Gastrocnemius medialis (tissue), 4 donors: ENCODE data around the gene ZDHHC13. TPM values are rescaled to one million over a fixed set of nuclear protein-coding genes. Genes with fewer than 3 reads are reported as not detected.
A peak's percentile ranks its signal among the peaks of the same experiment; 100 is the strongest.

Experiments
- ATAC-seq, 2 donors: fragments of 150-250 bp; one replicate each; pipeline ENCODE4 v1.9.1; 2016
- DNase-seq, 2 donors: peaks; one replicate each; pipeline ENCODE4 v3.0.0-alpha.2; 2019
- H3K27ac ChIP-seq, 4 donors: fragments of 200-600 bp; sonication (generic); 1 replicate in 1 of 4; 2 replicates in 3 of 4; pipeline ENCODE4 v1.5.1; 2016 to 2018; ENCODE audit warnings: mild to moderate bottlenecking in 2 of 4, moderate library complexity in 1 of 4
- H3K27me3 ChIP-seq, 3 donors: fragments of 200-600 bp; sonication (generic) in 2 of 3; 1 replicate in 1 of 3; 2 replicates in 2 of 3; pipeline versions ENCODE4 v1.5.1 to v1.6.0; 2016 to 2019; ENCODE audit warnings: mild to moderate bottlenecking in 1 of 3, moderate library complexity in 1 of 3
- H3K36me3 ChIP-seq, 2 donors: fragments of 200-600 bp; sonication (generic) in 1 of 2; one replicate each; pipeline ENCODE4 v1.5.1; 2017 to 2018
- H3K4me1 ChIP-seq, 2 donors: fragments of 200-600 bp; sonication (generic) in 1 of 2; one replicate each; pipeline ENCODE4 v1.5.1; 2016 to 2017; ENCODE audit warnings: mild to moderate bottlenecking in 2 of 2
- H3K4me3 ChIP-seq, 4 donors: fragments of 200-600 bp; sonication (generic) in 3 of 4; 1 replicate in 1 of 4; 2 replicates in 3 of 4; pipeline ENCODE4 v1.5.1; 2016 to 2019; ENCODE audit warnings: mild to moderate bottlenecking in 2 of 4
- H3K9me3 ChIP-seq, 3 donors: fragments of 200-600 bp; sonication (generic) in 2 of 3; 1 replicate in 1 of 3; 2 replicates in 2 of 3; pipeline ENCODE4 v1.5.1; 2016 to 2019
- CTCF ChIP-seq, 5 experiments: fragments of 450-650 bp in 3 of 5; fragments of 200-600 bp in 2 of 5; sonication (generic) in 2 of 5; IDR thresholded peaks in 4 of 5; conservative IDR thresholded peaks in 1 of 5; 1 replicate in 4 of 5; 2 replicates in 1 of 5; pipeline ENCODE4 v1.5.1; 2016 to 2019; ENCODE audit warnings: antibody characterized with exemption in 5 of 5, mild to moderate bottlenecking in 3 of 5, moderate library complexity in 3 of 5
- POLR2A ChIP-seq, 2 donors: fragments of 450-650 bp; IDR thresholded peaks; one replicate each; pipeline ENCODE4 v1.6.1; 2017; ENCODE audit warnings: antibody characterized with exemption in 2 of 2, mild to moderate bottlenecking in 2 of 2, moderate library complexity in 2 of 2
- in situ Hi-C, 4 donors: fragments of 200-750 bp; cut with MboI; loops; one replicate each; pipeline versions ENCODE4 v1.15.0 to v1.8.0; 2017; ENCODE audit warnings: low sequenced_read_pairs in 4 of 4
- intact Hi-C: fragments of 100-400 bp; cut with DNase I; formaldehyde crosslinking; loops from one replicate; pipeline ENCODE4 v1.15.1; 2023; ENCODE audit warnings: low total_unique reads
- total RNA-seq, 4 donors: library from RNA; depleted of rRNA; stranded (reverse); fragments of >200 nt; gene quantifications; one replicate each; pipeline versions ENCODE4 v1.1.0 to v1.2.3, GENCODE V29; 2016

ZDHHC13 gene
- total RNA-seq, 4 donors from 2014 or later, result 1.4 to 6.4 (median 3.5) TPM

DNA sequence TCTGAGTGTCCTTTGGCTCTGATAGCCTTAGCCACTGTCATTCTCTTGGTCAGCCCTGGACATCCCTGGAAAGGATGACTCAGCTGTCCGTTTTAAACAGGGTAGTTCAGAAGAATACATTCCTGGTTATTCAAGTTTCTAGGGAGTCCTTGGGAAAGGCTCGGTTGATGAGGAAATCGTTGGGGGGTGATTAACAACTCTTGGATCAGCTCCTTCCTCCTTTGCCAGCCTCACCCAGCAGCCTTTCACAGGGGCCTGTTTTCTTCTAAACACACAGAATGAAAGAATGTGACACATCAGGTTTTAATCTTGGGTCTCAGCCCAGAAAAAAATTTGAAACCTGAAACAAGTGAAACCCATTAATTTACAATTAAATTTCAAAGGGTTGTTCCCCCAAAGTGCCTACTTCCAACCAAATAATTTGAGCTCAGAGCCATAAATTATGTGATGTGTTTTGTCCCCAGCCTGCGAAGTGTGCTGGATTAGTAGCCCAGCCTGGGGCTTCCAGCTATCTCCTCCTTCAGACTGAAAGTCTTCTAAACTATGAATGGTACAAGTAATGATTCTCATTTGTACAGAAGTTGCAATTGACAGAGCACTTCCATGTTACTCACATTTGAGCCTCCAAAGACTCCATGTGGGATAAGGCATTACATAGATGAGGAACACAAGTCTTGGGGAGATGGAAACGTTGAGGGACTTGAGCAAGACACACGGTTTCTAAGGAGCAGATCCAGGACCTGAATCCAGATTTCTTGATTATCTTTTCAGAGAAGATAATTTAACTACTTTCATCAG lies 37.1 kb upstream of the ZDHHC13 start:
- TF ChIP-seq CTCF (IDR thresholded peaks at IDR 0.05 in 4 of 5, conservative IDR thresholded peaks at IDR 0.05 in 1 of 5), result no peak
- no peak for TF ChIP-seq POLR2A (IDR thresholded peaks at IDR 0.05)
- no peaks in the 10 kb centered on the region for H3K36me3 ChIP-seq
- peaks cover 0 to 4% of the 10 kb centered on the region in 2 donors for H3K4me1 ChIP-seq
- no peaks in the 10 kb centered on the region for H3K9me3 ChIP-seq
- no peak overlapping the region for H3K4me3 ChIP-seq
- ATAC-seq (peak; percentile 46 to 68), DNase-seq (peak in 1 of 2 donors; percentile 19)
- H3K27ac ChIP-seq, result no peak overlapping the region
- intact Hi-C loops (loop anchor here (10.0 kb wide), 2 partner anchors 85 to 665 kb away; no protein-coding TSS in a partner anchor), in situ Hi-C loops (loop anchor here in 2 of 4 donors (10.0 kb wide), 1 partner anchor 465 kb away; no protein-coding TSS in a partner anchor)
- no peaks in the 10 kb centered on the region for H3K27me3 ChIP-seq

DNA sequence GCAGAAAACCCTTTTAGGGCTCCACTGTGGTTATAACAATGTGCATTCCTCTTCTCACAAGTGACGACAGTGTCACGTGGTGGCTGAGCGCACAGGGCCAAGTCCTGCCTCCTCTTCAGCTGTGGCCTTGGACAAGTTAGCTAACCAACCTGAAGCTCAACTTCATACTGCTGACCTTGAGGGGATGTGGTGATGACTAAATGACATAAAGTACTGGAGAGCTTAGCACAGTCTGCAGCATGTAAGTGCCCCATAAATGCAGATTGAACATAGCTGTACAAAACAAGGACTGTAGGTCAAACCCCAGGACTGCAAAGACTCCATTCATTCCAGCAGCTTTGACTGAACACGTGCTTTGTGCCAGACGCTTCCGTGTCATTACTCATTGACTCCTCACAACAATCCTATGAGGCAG lies 36.4 kb upstream of the ZDHHC13 start:
- Histone ChIP-seq H3K27me3 (no peaks in the 10 kb centered on the region), H3K4me1 (peaks cover 0 to 4% of the 10 kb centered on the region in 2 donors), H3K9me3 (no peaks in the 10 kb centered on the region), H3K4me3 (no peak overlapping the region), H3K36me3 (no peaks in the 10 kb centered on the region), H3K27ac (no peak overlapping the region)
- ATAC-seq (no peak), DNase-seq (no peak)
- in situ Hi-C loops (no loop called here), intact Hi-C loops (no loop called here)
- TF ChIP-seq POLR2A (IDR thresholded peaks at IDR 0.05), result no peak
- TF ChIP-seq CTCF (IDR thresholded peaks at IDR 0.05 in 4 of 5, conservative IDR thresholded peaks at IDR 0.05 in 1 of 5), result no peak

- Histone ChIP-seq H3K4me1 (peaks cover 0 to 4% of the 10 kb centered on the region in 2 donors), H3K27me3 (no peaks in the 10 kb centered on the region), H3K27ac (no peak overlapping the region), H3K9me3 (no peaks in the 10 kb centered on the region), H3K36me3 (no peaks in the 10 kb centered on the region), H3K4me3 (no peak overlapping the region)
- ATAC-seq (no peak), DNase-seq (no peak)
- no peak for TF ChIP-seq POLR2A (IDR thresholded peaks at IDR 0.05)
- no peak for TF ChIP-seq CTCF (IDR thresholded peaks at IDR 0.05 in 4 of 5, conservative IDR thresholded peaks at IDR 0.05 in 1 of 5)
- in situ Hi-C loops, result no loop called here
- intact Hi-C loops, result no loop called here
These were observed 33.8 kb upstream of the ZDHHC13 start for GRCh38 chr11:19083166-19083565.

- H3K27me3 ChIP-seq, result no peaks in the 10 kb centered on the region
- TF ChIP-seq CTCF (IDR thresholded peaks at IDR 0.05 in 4 of 5, conservative IDR thresholded peaks at IDR 0.05 in 1 of 5), result no peak
- no peak for TF ChIP-seq POLR2A (IDR thresholded peaks at IDR 0.05)
- H3K9me3 ChIP-seq, result no peaks in the 10 kb centered on the region
- intact Hi-C loops (no loop called here), in situ Hi-C loops (no loop called here)
- DNase-seq (no peak), ATAC-seq (no peak)
- no peak overlapping the region for H3K4me3 ChIP-seq
- no peak overlapping the region for H3K27ac ChIP-seq
- H3K36me3 ChIP-seq, result no peaks in the 10 kb centered on the region
- H3K4me1 ChIP-seq, result no peaks in the 10 kb centered on the region
These were observed 32.2 kb upstream of the ZDHHC13 start for GRCh38 chr11:19084661-19085315.
